Liver (tissue), 9 donors: Measurements from ENCODE around the gene TTC7B. TPM values are rescaled to one million over a fixed set of nuclear protein-coding genes. Genes with fewer than 3 reads are reported as not detected.

ENCODE experiments used
- DNase-seq: peaks from one replicate; pipeline ENCODE4 v3.0.0-alpha.2; 2017; ENCODE audit warnings: low spot score
- H3K27ac ChIP-seq, 2 donors: one replicate each; pipeline ENCODE4 v1.7.0; 2013; ENCODE audit warnings: inconsistent platforms in 2 of 2, low read length in 2 of 2, control low read depth in 1 of 2, low read depth in 1 of 2, mild to moderate bottlenecking in 1 of 2
- H3K27me3 ChIP-seq, 4 donors: one replicate each; pipeline versions ENCODE4 v1.6.1 to v1.7.0; 2013; ENCODE audit warnings: low read length in 3 of 4, inconsistent platforms in 1 of 4, mild to moderate bottlenecking in 1 of 4, moderate library complexity in 1 of 4; ENCODE audit not compliant: control insufficient read depth in 4 of 4, insufficient read depth in 4 of 4
- H3K36me3 ChIP-seq, 4 donors: one replicate each; pipeline versions ENCODE4 v1.6.1 to v1.7.0; 2013; ENCODE audit warnings: low read length in 3 of 4, mild to moderate bottlenecking in 3 of 4, low read depth in 1 of 4, moderate library complexity in 1 of 4; ENCODE audit not compliant: control insufficient read depth in 4 of 4, insufficient read depth in 3 of 4
- H3K4me1 ChIP-seq, 4 donors: one replicate each; pipeline versions ENCODE4 v1.6.1 to v1.7.0; 2013; ENCODE audit warnings: low read length in 3 of 4, mild to moderate bottlenecking in 3 of 4, moderate library complexity in 1 of 4; ENCODE audit not compliant: control insufficient read depth in 4 of 4, insufficient read depth in 4 of 4
- H3K4me3 ChIP-seq, 3 donors: one replicate each; pipeline versions ENCODE4 v1.6.1 to v1.7.0; 2013; ENCODE audit warnings: low read length in 3 of 3, control low read depth in 1 of 3, low read depth in 1 of 3, mild to moderate bottlenecking in 1 of 3
- H3K9ac ChIP-seq, 2 donors: one replicate each; pipeline ENCODE4 v1.7.0; 2013; ENCODE audit warnings: low read length in 2 of 2, mild to moderate bottlenecking in 2 of 2, moderate library complexity in 2 of 2, control low read depth in 1 of 2, low read depth in 1 of 2
- H3K9me3 ChIP-seq, 4 donors: one replicate each; pipeline versions ENCODE4 v1.6.1 to v1.7.0; 2013; ENCODE audit warnings: low read length in 3 of 4; ENCODE audit not compliant: control insufficient read depth in 4 of 4
- CTCF ChIP-seq: fragments of 150-350 bp; IDR thresholded peaks from 2 replicates; pipeline ENCODE4 v1.5.1; 2017; ENCODE audit warnings: improper control_type of control experiment, low read depth, low read length; ENCODE audit not compliant: missing input control
- EGR1 ChIP-seq, 2 donors: IDR thresholded peaks; 2 replicates each; pipeline ENCODE4 v1.6.1; 2016 to 2018; ENCODE audit warnings: antibody characterized with exemption in 2 of 2, low read depth in 2 of 2
- FOXA1 ChIP-seq: IDR thresholded peaks from 2 replicates; pipeline ENCODE4 v1.6.1; 2016; ENCODE audit warnings: antibody characterized with exemption
- FOXA2 ChIP-seq: IDR thresholded peaks from 2 replicates; pipeline ENCODE4 v1.6.1; 2016; ENCODE audit warnings: antibody characterized with exemption
- GABPA ChIP-seq, 2 donors: IDR thresholded peaks in 1 of 2; conservative IDR thresholded peaks in 1 of 2; 2 replicates each; pipeline ENCODE4 v1.6.1; 2016; ENCODE audit warnings: antibody characterized with exemption in 2 of 2, mild to moderate bottlenecking in 1 of 2, moderate library complexity in 1 of 2
- HNF4A ChIP-seq, 2 donors: conservative IDR thresholded peaks; 2 replicates each; pipeline ENCODE4 v1.6.1; 2016; ENCODE audit warnings: antibody characterized with exemption in 2 of 2, mild to moderate bottlenecking in 2 of 2
- HNF4G ChIP-seq: IDR thresholded peaks from 2 replicates; pipeline ENCODE4 v1.6.1; 2016; ENCODE audit warnings: antibody characterized with exemption
- JUND ChIP-seq, 2 donors: IDR thresholded peaks; 2 replicates each; pipeline ENCODE4 v1.6.1; 2016; ENCODE audit warnings: antibody characterized with exemption in 2 of 2
- RAD21 ChIP-seq, 2 donors: IDR thresholded peaks; 2 replicates each; pipeline ENCODE4 v1.6.1; 2016; ENCODE audit warnings: antibody characterized with exemption in 2 of 2, mild to moderate bottlenecking in 2 of 2
- REST ChIP-seq: IDR thresholded peaks from 2 replicates; pipeline ENCODE4 v1.6.1; 2016; ENCODE audit warnings: antibody characterized with exemption, mild to moderate bottlenecking
- RXRA ChIP-seq, 2 donors: IDR thresholded peaks; 2 replicates each; pipeline ENCODE4 v1.6.1; 2017 to 2018; ENCODE audit warnings: antibody characterized with exemption in 2 of 2, mild to moderate bottlenecking in 1 of 2
- SP1 ChIP-seq: IDR thresholded peaks from 2 replicates; pipeline ENCODE4 v1.6.1; 2018; ENCODE audit warnings: antibody characterized with exemption, mild to moderate bottlenecking
- TAF1 ChIP-seq: conservative IDR thresholded peaks from 2 replicates; pipeline ENCODE4 v1.6.1; 2016; ENCODE audit warnings: antibody characterized with exemption, mild to moderate bottlenecking
- YY1 ChIP-seq: IDR thresholded peaks from 2 replicates; pipeline ENCODE4 v1.6.1; 2016; ENCODE audit warnings: antibody characterized with exemption, mild to moderate bottlenecking
- ZBTB33 ChIP-seq: IDR thresholded peaks from 2 replicates; pipeline ENCODE4 v1.6.1; 2016; ENCODE audit warnings: antibody characterized with exemption
- WGBS: extraction: QIAGEN DNeasy Blood & Tissue Kit; methylation state at CpG from one replicate; pipeline ENCODE4 v1.1.7; 2013; 5-methylcytosine and 5-hydroxymethylcytosine counted together
- polyA plus RNA-seq, 2 donors: library from polyadenylated mRNA; stranded (reverse) in 1 of 2; unstranded in 1 of 2; fragments of 200-250 nt in 1 of 2; fragments of >200 nt in 1 of 2; fragmentation: Nextera tagmentation in 1 of 2; extraction: Ambion mirVana in 1 of 2; gene quantifications; one replicate each; pipeline versions ENCODE4 v1.2.1 to v1.2.3, GENCODE V29; 2013 to 2015
- total RNA-seq, 2 donors: library from RNA; depleted of rRNA; stranded (reverse); fragments of >200 nt; gene quantifications; one replicate each; pipeline ENCODE4 v1.2.3, GENCODE V29; 2014
- TF ChIP-seq, protein P1 (sequence below): IDR thresholded peaks from 2 replicates; pipeline ENCODE4 v1.6.1; 2016; ENCODE audit warnings: antibody characterized with exemption
- TF ChIP-seq, protein P2 (sequence below): IDR thresholded peaks from 2 replicates; pipeline ENCODE4 v1.6.1; 2016; ENCODE audit warnings: antibody characterized with exemption
- donor health status: healthy.
- donor health status: healthy.
- donor health status: healthy.
- donor health status: healthy.
- donor health status: healthy.

The TTC7B gene
- total and polyA plus RNA-seq, 4 donors = 9.1 to 31.0 (median 12.5) TPM

DNA sequence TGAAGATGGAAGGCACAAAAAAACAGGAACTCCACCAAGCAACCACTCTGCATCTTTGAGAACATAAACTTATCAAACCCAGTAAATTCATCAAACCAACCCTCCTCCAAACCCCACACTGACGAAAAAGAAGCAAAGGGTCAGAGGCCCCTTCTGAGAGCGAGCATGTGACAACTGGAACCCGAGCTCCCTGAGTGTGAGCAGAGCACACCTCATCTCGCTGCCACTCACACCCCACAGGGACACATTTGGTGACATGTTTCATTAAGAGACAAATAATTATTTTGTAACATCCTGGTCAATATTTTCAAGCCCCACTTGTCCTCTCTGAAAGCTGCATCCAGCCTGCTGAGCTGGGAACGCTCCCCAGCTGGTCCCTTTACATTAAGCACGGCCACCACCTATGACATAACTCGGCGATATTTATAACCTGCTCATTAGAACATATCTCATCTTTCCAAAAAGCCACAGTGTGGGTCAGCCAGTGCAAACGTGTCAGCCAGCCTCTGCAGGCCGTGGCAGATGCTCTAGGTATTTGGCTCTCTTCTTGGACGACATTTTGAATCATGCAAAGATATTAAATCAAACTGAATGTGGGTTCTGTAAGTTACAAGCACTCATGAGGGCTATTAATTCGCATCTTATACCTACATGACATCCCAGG lies 120.1 kb downstream of the TTC7B start:
- TF ChIP-seq HNF4A (conservative IDR thresholded peaks at IDR 0.05) (no peak), EGR1 (IDR thresholded peaks at IDR 0.05; ENCODE audit: low read depth in 2 of 2) (no peak), GABPA (IDR thresholded peaks at IDR 0.05 in 1 of 2, conservative IDR thresholded peaks at IDR 0.05 in 1 of 2) (no peak), RXRA (IDR thresholded peaks at IDR 0.05) (no peak), CTCF (no peak), TAF1 (no peak), REST (no peak), JUND (IDR thresholded peaks at IDR 0.05) (no peak), RAD21 (IDR thresholded peaks at IDR 0.05) (no peak), ZBTB33 (no peak), SP1 (no peak), FOXA1 (no peak), FOXA2 (no peak), YY1 (no peak), HNF4G (no peak)
- TF ChIP-seq, protein P1, sequence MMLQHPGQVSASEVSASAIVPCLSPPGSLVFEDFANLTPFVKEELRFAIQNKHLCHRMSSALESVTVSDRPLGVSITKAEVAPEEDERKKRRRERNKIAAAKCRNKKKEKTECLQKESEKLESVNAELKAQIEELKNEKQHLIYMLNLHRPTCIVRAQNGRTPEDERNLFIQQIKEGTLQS = no peak
- TF ChIP-seq, protein P2, sequence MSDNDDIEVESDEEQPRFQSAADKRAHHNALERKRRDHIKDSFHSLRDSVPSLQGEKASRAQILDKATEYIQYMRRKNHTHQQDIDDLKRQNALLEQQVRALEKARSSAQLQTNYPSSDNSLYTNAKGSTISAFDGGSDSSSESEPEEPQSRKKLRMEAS = no peak
- H3K9ac ChIP-seq = no peak overlapping the region
- H3K36me3 ChIP-seq = no peaks in the 10 kb centered on the region
- no peak for DNase-seq
- no peaks in the 10 kb centered on the region for H3K27me3 ChIP-seq
- no peaks in the 10 kb centered on the region for H3K9me3 ChIP-seq
- no peak overlapping the region for H3K27ac ChIP-seq
- no peak overlapping the region for H3K4me3 ChIP-seq
- WGBS = 84% methylated on average over 12 of the region's 12 CpGs
- peaks cover 0 to 10% (median 2%) of the 10 kb centered on the region in 4 donors for H3K4me1 ChIP-seq
